ENCODE results near the gene CCDC192. TPM values are rescaled to one million over a fixed set of nuclear protein-coding genes. Genes with fewer than 3 reads are reported as not detected.

CCDC192 gene
- total RNA-seq, 1 donor from 2014 or later, result not detected

DNA sequence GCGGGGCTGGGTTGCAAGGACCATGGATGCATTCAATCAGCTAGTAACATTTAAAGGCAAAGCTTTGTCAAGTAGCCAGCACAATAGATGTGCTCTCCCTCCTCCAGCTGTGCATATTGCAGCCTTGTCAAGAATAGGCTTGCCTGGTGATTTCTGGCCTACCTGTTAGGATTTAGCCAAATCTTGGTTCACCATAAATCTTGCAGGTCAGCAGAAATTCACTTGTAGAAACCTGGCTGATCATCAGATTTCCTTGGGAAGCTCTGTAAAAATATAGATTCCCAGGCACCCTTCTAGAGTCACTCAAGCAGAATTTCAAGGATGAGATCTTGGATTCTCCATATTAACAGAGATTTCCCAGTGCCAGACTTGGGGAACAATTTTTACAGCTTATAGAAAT is 228.2 kb downstream of the CCDC192 start:
- Histone ChIP-seq H3K4me3 (ENCODE audit: low read depth, low read length) (no peak overlapping the region), H3K36me3 (ENCODE audit: control insufficient read depth, insufficient read depth, low read length) (no peaks in the 10 kb centered on the region), H3K27me3 (ENCODE audit: control insufficient read depth, insufficient read depth, low read length) (no peaks in the 10 kb centered on the region)
- TF ChIP-seq, protein P1, sequence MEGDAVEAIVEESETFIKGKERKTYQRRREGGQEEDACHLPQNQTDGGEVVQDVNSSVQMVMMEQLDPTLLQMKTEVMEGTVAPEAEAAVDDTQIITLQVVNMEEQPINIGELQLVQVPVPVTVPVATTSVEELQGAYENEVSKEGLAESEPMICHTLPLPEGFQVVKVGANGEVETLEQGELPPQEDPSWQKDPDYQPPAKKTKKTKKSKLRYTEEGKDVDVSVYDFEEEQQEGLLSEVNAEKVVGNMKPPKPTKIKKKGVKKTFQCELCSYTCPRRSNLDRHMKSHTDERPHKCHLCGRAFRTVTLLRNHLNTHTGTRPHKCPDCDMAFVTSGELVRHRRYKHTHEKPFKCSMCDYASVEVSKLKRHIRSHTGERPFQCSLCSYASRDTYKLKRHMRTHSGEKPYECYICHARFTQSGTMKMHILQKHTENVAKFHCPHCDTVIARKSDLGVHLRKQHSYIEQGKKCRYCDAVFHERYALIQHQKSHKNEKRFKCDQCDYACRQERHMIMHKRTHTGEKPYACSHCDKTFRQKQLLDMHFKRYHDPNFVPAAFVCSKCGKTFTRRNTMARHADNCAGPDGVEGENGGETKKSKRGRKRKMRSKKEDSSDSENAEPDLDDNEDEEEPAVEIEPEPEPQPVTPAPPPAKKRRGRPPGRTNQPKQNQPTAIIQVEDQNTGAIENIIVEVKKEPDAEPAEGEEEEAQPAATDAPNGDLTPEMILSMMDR (IDR thresholded peaks at IDR 0.05; ENCODE audit: insufficient read depth, low read length, poor library complexity, severe bottlenecking), result no peak
- DNase-seq (ENCODE audit: low read depth), result no peak

DNA sequence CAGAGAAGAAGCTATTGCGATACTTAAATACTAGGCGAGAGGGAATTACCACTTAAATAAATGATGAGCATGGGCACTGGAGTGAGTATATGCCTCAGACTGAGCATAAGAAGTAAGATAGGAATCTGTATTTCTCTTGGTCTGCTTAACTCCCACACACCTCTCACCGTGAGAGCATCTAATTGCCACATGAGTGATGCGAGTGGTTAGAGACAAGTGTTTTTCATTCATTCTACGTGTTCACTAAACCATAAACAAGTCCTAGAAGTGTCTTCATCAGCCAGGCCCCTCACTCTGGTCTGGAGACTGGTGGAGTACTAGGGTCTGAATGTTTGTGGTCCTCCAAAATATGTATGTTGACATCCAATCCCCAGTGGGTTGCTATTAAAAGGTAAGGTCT is 230.2 kb downstream of the CCDC192 start:
- H3K4me3 ChIP-seq (ENCODE audit: low read depth, low read length), result no peak overlapping the region
- H3K36me3 ChIP-seq (ENCODE audit: control insufficient read depth, insufficient read depth, low read length), result no peaks in the 10 kb centered on the region
- TF ChIP-seq, protein P1 (IDR thresholded peaks at IDR 0.05; ENCODE audit: insufficient read depth, low read length, poor library complexity, severe bottlenecking), result no peak
- H3K27me3 ChIP-seq (ENCODE audit: control insufficient read depth, insufficient read depth, low read length), result no peaks in the 10 kb centered on the region
- DNase-seq (ENCODE audit: low read depth), result no peak

DNA sequence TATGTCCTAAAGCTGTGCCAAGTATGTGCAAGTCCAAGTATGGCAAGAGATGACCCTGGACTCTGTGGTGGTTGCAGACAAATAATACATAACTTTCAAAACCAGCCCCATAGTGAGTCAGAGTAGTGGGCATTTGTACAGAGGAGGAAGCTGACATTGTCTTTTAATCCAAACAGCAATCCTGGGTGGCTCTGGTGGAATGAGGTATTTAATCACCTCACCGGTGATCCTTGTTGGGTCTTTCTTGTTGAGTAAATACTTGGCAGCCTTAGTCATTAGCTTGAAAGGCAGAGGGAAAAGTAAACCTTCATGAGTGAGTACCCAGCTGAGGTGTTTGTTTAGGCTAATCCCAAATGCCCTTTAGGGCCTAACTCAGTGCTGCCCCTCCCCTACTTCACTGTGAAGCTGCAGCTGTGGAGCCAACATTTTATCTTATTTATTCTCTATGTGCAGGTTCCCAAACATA is 231.6 kb downstream of the CCDC192 start:
- TF ChIP-seq, protein P1 (IDR thresholded peaks at IDR 0.05; ENCODE audit: insufficient read depth, low read length, poor library complexity, severe bottlenecking), result peak; percentile 12
- no peak overlapping the region for H3K4me3 ChIP-seq (ENCODE audit: low read depth, low read length)
- no peaks in the 10 kb centered on the region for H3K27me3 ChIP-seq (ENCODE audit: control insufficient read depth, insufficient read depth, low read length)
- no peaks in the 10 kb centered on the region for H3K36me3 ChIP-seq (ENCODE audit: control insufficient read depth, insufficient read depth, low read length)
- peak; percentile 97 for DNase-seq (ENCODE audit: low read depth)

DNA sequence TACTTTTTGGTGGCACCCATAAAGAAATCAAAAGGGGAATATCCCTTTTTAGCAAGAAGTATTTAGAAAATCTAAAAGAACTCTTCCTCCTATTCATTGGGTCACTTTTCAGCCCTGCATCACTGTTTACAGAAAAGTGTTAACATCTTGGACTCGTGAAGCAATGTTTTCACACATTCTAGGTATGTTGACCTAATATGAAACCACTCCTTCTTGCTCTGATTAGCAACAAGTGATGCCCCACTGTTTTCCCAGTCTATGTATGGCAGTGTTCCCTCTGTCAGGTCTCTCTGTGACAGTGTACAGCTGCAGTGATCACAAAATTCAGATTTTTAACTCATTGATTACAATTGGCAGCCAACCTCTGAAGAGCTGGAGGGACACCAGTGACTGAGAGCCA is 232.2 kb downstream of the CCDC192 start:
- no peak overlapping the region for H3K4me3 ChIP-seq (ENCODE audit: low read depth, low read length)
- TF ChIP-seq, protein P1 (IDR thresholded peaks at IDR 0.05; ENCODE audit: insufficient read depth, low read length, poor library complexity, severe bottlenecking), result no peak
- DNase-seq (ENCODE audit: low read depth), result no peak

DNA sequence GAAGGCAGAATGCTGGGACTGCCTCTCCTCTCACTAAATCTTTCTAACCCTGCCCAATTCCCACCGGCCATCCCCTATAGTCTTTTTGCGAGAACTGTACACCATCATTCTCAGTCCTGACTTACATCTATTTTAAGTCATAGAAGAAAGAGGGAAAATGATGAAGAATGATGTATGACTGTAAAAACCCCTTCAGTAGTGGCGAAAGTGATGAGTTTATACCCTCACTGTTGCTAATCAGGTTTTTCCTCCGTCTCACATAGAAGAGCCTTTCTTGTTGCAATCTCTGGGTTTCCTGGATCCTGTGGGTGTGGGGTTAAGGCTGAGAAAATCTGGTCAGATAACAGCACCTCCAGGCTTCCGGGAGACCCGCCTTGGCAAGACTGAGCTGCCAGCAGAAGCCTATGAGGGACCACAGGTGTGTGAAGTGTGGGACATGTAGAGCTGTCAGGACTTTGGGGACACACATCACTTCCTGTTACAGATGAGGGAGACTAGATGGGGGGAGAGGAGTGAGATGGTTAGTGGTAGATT is 233.3 kb downstream of the CCDC192 start:
- Histone ChIP-seq H3K36me3 (ENCODE audit: control insufficient read depth, insufficient read depth, low read length) (no peaks in the 10 kb centered on the region), H3K27me3 (ENCODE audit: control insufficient read depth, insufficient read depth, low read length) (no peaks in the 10 kb centered on the region), H3K4me3 (ENCODE audit: low read depth, low read length) (no peak overlapping the region)
- TF ChIP-seq, protein P1 (IDR thresholded peaks at IDR 0.05; ENCODE audit: insufficient read depth, low read length, poor library complexity, severe bottlenecking), result no peak
- no peak for DNase-seq (ENCODE audit: low read depth)

More for the DNA sequence above, 232.2 kb downstream of the CCDC192 start:
- H3K27me3 ChIP-seq (ENCODE audit: control insufficient read depth, insufficient read depth, low read length), result no peaks in the 10 kb centered on the region
- no peaks in the 10 kb centered on the region for H3K36me3 ChIP-seq (ENCODE audit: control insufficient read depth, insufficient read depth, low read length)

DNA sequence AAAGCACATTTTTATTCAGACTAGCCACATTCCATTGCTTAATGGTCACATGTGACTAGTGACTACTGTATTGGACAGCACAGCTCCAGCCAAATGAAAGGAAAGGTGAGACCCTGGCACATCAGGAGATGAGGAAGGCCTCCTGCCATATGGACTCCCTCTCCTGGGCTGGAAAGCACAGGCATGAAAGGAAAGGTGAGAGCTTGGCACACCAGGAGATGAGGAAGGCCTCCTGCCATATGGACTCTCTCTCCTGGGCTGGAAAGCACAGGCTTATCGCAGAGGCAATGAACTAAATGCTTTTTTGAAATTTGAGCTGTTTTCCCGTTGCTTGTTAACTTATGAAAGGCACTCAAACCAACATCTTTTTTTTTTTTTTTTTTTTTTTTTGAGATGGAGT is 235.6 kb downstream of the CCDC192 start:
- no peak for DNase-seq (ENCODE audit: low read depth)
- no peaks in the 10 kb centered on the region for H3K27me3 ChIP-seq (ENCODE audit: control insufficient read depth, insufficient read depth, low read length)
- H3K4me3 ChIP-seq (ENCODE audit: low read depth, low read length), result no peak overlapping the region
- no peaks in the 10 kb centered on the region for H3K36me3 ChIP-seq (ENCODE audit: control insufficient read depth, insufficient read depth, low read length)
- TF ChIP-seq, protein P1 (IDR thresholded peaks at IDR 0.05; ENCODE audit: insufficient read depth, low read length, poor library complexity, severe bottlenecking), result no peak

All from kidney epithelial cell (primary cell).